Caco-2 (cell line): ENCODE data around the gene SLC1A2. TPM values are rescaled to one million over a fixed set of nuclear protein-coding genes. Genes with fewer than 3 reads are reported as not detected.

Experiments
- BruUV-seq: library from RNA; stranded (reverse); fragments of 400-500 nt; replicated peaks from 2 replicates; lab custom pipeline; 2021; lab: Mats Ljungman, UMichigan
- CTCF ChIA-PET: fragments of 300-600 bp; sonication (Branson Sonifier 250); formaldehyde crosslinking; loops from one replicate; lab custom pipeline; 2022; ENCODE audit warnings: antibody characterized with exemption; lab: Charles Lee
- POLR2A ChIA-PET: fragments of 300-600 bp; sonication (Branson Sonifier 250); formaldehyde crosslinking; loops from one replicate; lab custom pipeline; 2022; ENCODE audit warnings: antibody characterized with exemption; lab: Charles Lee
- DNase-seq, 2 experiments: peaks; one replicate each; pipeline versions ENCODE4 v3.0.0 to v3.0.0-alpha.2; 2020 to 2022
- H3K27me3 ChIP-seq: replicated peaks from 2 replicates; pipeline ENCODE4 v1.6.0; 2011; ENCODE audit warnings: low read length; ENCODE audit not compliant: control insufficient read depth, insufficient read depth
- H3K36me3 ChIP-seq: 2 replicates; pipeline ENCODE4 v1.5.1; 2011; ENCODE audit warnings: low read length; ENCODE audit not compliant: control insufficient read depth, insufficient read depth
- H3K4me1 ChIP-seq: fragments of 250-450 bp; sonication (Bioruptor Pico); 2 replicates; pipeline ENCODE4 v1.5.1; 2020; ENCODE audit warnings: mild to moderate bottlenecking
- H3K4me3 ChIP-seq: 2 replicates; pipeline ENCODE4 v1.5.1; 2011; ENCODE audit warnings: low read depth, mild to moderate bottlenecking, control low read depth, low read length
- H3K9me3 ChIP-seq: fragments of 250-450 bp; sonication (Bioruptor Pico); 2 replicates; pipeline ENCODE4 v1.5.1; 2020; ENCODE audit warnings: mild to moderate bottlenecking, moderate library complexity
- H3K27ac Mint-ChIP-seq: one replicate; pipeline ENCODE4 v1.8.0; 2022; ENCODE audit warnings: mixed read lengths; ENCODE audit not compliant: unreplicated experiment
- H3K27me3 Mint-ChIP-seq: one replicate; pipeline ENCODE4 v1.8.0; 2022; ENCODE audit warnings: mixed read lengths; ENCODE audit not compliant: insufficient read depth, unreplicated experiment
- H3K36me3 Mint-ChIP-seq: one replicate; pipeline ENCODE4 v1.8.0; 2022; ENCODE audit warnings: mild to moderate bottlenecking, mixed read lengths; ENCODE audit not compliant: insufficient read depth, unreplicated experiment
- H3K4me1 Mint-ChIP-seq: one replicate; pipeline ENCODE4 v1.8.0; 2022; ENCODE audit warnings: low read depth, mixed read lengths; ENCODE audit not compliant: unreplicated experiment
- H3K4me3 Mint-ChIP-seq: one replicate; pipeline ENCODE4 v1.8.0; 2022; ENCODE audit warnings: mild to moderate bottlenecking, moderate library complexity, mixed read lengths; ENCODE audit not compliant: unreplicated experiment
- H3K9me3 Mint-ChIP-seq: one replicate; pipeline ENCODE4 v1.8.0; 2022; ENCODE audit warnings: mixed read lengths; ENCODE audit not compliant: unreplicated experiment
- CTCF ChIP-seq, 2 experiments: fragments of 200-600 bp in 1 of 2; IDR thresholded peaks; 1 replicate in 1 of 2; 2 replicates in 1 of 2; pipeline versions ENCODE4 v1.5.1 to v1.8.0; 2011 to 2022; ENCODE audit warnings: antibody characterized with exemption in 1 of 2, control low read depth in 1 of 2, inconsistent platforms in 1 of 2, low read depth in 1 of 2, low read length in 1 of 2, mild to moderate bottlenecking in 1 of 2, moderate library complexity in 1 of 2; ENCODE audit not compliant: insufficient read depth in 1 of 2, severe bottlenecking in 1 of 2, unreplicated experiment in 1 of 2
- intact Hi-C: fragments of 100-400 bp; cut with micrococcal nuclease; formaldehyde crosslinking; loops from one replicate; pipeline ENCODE4 v1.10.0; 2022; ENCODE audit not compliant: unreplicated experiment
- total RNA-seq: library from RNA; stranded (reverse); gene quantifications from 2 replicates; pipeline ENCODE4 v1.2.3, GENCODE V29; 2022

Gene SLC1A2
- total RNA-seq, 1 experiment from 2014 or later, result 2.0 TPM

DNA sequence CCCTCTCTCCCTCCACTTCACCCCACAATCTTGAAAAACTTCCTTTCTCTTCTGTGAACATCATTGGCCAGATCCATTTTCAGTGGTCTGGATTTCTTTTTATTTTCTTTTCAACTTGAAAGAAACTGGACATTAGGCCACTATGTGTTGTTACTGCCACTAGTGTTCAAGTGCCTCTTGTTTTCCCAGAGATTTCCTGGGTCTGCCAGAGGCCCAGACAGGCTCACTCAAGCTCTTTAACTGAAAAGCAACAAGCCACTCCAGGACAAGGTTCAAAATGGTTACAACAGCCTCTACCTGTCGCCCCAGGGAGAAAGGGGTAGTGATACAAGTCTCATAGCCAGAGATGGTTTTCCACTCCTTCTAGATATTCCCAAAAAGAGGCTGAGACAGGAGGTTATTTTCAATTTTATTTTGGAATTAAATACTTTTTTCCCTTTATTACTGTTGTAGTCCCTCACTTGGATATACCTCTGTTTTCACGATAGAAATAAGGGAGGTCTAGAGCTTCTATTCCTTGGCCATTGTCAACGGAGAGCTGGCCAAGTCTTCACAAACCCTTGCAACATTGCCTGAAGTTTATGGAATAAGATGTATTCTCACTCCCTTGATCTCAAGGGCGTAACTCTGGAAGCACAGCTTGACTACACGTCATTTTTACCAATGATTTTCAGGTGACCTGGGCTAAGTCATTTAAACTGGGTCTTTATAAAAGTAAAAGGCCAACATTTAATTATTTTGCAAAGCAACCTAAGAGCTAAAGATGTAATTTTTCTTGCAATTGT, 188.1 kb downstream of the SLC1A2 start:
- CTCF ChIA-PET, result no interaction called here
- H3K27me3 ChIP-seq, result no peaks in the 10 kb centered on the region
- Mint-ChIP-seq H3K9me3 (no peaks in the 10 kb centered on the region), H3K27ac (no peak overlapping the region), H3K36me3 (no peaks in the 10 kb centered on the region), H3K4me1 (no peaks in the 10 kb centered on the region), H3K27me3 (no peaks in the 10 kb centered on the region), H3K4me3 (no peak overlapping the region)
- no peaks in the 10 kb centered on the region for H3K36me3 ChIP-seq
- POLR2A ChIA-PET, result no interaction called here
- intact Hi-C loops, result no loop called here
- no TSS peak for BruUV-seq
- DNase-seq, result no peak
- no peaks in the 10 kb centered on the region for H3K9me3 ChIP-seq
- no peaks in the 10 kb centered on the region for H3K4me1 ChIP-seq
- no peak overlapping the region for H3K4me3 ChIP-seq
- no peak for TF ChIP-seq CTCF (IDR thresholded peaks at IDR 0.05; ENCODE audit: insufficient read depth in 1 of 2, low read depth in 1 of 2, low read length in 1 of 2, severe bottlenecking in 1 of 2, unreplicated experiment in 1 of 2)

GRCh38 chr11:35230388-35230787, 189.0 kb downstream of the SLC1A2 start:
- H3K4me3 ChIP-seq, result no peak overlapping the region
- ChIA-PET POLR2A (no interaction called here), CTCF (no interaction called here)
- H3K9me3 ChIP-seq, result no peaks in the 10 kb centered on the region
- H3K4me1 ChIP-seq, result no peaks in the 10 kb centered on the region
- TF ChIP-seq CTCF (IDR thresholded peaks at IDR 0.05; ENCODE audit: insufficient read depth in 1 of 2, low read depth in 1 of 2, low read length in 1 of 2, severe bottlenecking in 1 of 2, unreplicated experiment in 1 of 2), result no peak
- Mint-ChIP-seq H3K9me3 (no peaks in the 10 kb centered on the region), H3K4me3 (no peak overlapping the region), H3K27ac (no peak overlapping the region), H3K27me3 (no peaks in the 10 kb centered on the region), H3K4me1 (no peaks in the 10 kb centered on the region), H3K36me3 (no peaks in the 10 kb centered on the region)
- intact Hi-C loops, result no loop called here
- no TSS peak for BruUV-seq
- no peaks in the 10 kb centered on the region for H3K27me3 ChIP-seq
- no peak for DNase-seq
- no peaks in the 10 kb centered on the region for H3K36me3 ChIP-seq

GRCh38 chr11:35228328-35228725, 191.0 kb downstream of the SLC1A2 start:
- H3K4me3 ChIP-seq, result no peak overlapping the region
- Mint-ChIP-seq H3K36me3 (no peaks in the 10 kb centered on the region), H3K9me3 (no peaks in the 10 kb centered on the region), H3K4me1 (no peaks in the 10 kb centered on the region), H3K4me3 (no peak overlapping the region), H3K27ac (no peak overlapping the region), H3K27me3 (no peaks in the 10 kb centered on the region)
- H3K4me1 ChIP-seq, result no peaks in the 10 kb centered on the region
- no peak for TF ChIP-seq CTCF (IDR thresholded peaks at IDR 0.05; ENCODE audit: insufficient read depth in 1 of 2, low read depth in 1 of 2, low read length in 1 of 2, severe bottlenecking in 1 of 2, unreplicated experiment in 1 of 2)
- H3K9me3 ChIP-seq, result no peaks in the 10 kb centered on the region
- CTCF ChIA-PET, result no interaction called here
- no peak for DNase-seq
- POLR2A ChIA-PET, result no interaction called here
- H3K36me3 ChIP-seq, result no peaks in the 10 kb centered on the region
- intact Hi-C loops, result no loop called here
- no peaks in the 10 kb centered on the region for H3K27me3 ChIP-seq
- no TSS peak for BruUV-seq
